T-helper 1 cell treated with Interleukin-12 subunit alpha and Interleukin-12 subunit beta and Interleukin-4 antibody, amounts not matched to agents 30 μg/mL and 1 μg/mL, for 36 hours (primary cell): ENCODE results near the gene USO1.
A peak's percentile ranks its signal among the peaks of the same experiment; 100 is the strongest.
"Not testable (repeated sequence)": the region's sequence is repeated elsewhere in the genome, so short reads cannot be mapped to it uniquely, and the experiment has no call there.

Experiments
- H3K27ac Mint-ChIP-seq: one replicate; pipeline ENCODE4 v1.8.0; 2021; ENCODE audit warnings: mild to moderate bottlenecking, mixed read lengths
- H3K27me3 Mint-ChIP-seq: one replicate; pipeline ENCODE4 v1.8.0; 2021; ENCODE audit warnings: low read depth, mixed read lengths
- H3K36me3 Mint-ChIP-seq: one replicate; pipeline ENCODE4 v1.8.0; 2021; ENCODE audit warnings: low read depth, mixed read lengths
- H3K4me1 Mint-ChIP-seq: one replicate; pipeline ENCODE4 v1.8.0; 2021; ENCODE audit warnings: low read depth, mixed read lengths
- H3K4me3 Mint-ChIP-seq: one replicate; pipeline ENCODE4 v1.8.0; 2021; ENCODE audit warnings: mild to moderate bottlenecking, moderate library complexity, mixed read lengths
- H3K9me3 Mint-ChIP-seq: one replicate; pipeline ENCODE4 v1.8.0; 2021; ENCODE audit warnings: mixed read lengths

Gene USO1, protein sequence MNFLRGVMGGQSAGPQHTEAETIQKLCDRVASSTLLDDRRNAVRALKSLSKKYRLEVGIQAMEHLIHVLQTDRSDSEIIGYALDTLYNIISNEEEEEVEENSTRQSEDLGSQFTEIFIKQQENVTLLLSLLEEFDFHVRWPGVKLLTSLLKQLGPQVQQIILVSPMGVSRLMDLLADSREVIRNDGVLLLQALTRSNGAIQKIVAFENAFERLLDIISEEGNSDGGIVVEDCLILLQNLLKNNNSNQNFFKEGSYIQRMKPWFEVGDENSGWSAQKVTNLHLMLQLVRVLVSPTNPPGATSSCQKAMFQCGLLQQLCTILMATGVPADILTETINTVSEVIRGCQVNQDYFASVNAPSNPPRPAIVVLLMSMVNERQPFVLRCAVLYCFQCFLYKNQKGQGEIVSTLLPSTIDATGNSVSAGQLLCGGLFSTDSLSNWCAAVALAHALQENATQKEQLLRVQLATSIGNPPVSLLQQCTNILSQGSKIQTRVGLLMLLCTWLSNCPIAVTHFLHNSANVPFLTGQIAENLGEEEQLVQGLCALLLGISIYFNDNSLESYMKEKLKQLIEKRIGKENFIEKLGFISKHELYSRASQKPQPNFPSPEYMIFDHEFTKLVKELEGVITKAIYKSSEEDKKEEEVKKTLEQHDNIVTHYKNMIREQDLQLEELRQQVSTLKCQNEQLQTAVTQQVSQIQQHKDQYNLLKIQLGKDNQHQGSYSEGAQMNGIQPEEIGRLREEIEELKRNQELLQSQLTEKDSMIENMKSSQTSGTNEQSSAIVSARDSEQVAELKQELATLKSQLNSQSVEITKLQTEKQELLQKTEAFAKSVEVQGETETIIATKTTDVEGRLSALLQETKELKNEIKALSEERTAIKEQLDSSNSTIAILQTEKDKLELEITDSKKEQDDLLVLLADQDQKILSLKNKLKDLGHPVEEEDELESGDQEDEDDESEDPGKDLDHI

DNA sequence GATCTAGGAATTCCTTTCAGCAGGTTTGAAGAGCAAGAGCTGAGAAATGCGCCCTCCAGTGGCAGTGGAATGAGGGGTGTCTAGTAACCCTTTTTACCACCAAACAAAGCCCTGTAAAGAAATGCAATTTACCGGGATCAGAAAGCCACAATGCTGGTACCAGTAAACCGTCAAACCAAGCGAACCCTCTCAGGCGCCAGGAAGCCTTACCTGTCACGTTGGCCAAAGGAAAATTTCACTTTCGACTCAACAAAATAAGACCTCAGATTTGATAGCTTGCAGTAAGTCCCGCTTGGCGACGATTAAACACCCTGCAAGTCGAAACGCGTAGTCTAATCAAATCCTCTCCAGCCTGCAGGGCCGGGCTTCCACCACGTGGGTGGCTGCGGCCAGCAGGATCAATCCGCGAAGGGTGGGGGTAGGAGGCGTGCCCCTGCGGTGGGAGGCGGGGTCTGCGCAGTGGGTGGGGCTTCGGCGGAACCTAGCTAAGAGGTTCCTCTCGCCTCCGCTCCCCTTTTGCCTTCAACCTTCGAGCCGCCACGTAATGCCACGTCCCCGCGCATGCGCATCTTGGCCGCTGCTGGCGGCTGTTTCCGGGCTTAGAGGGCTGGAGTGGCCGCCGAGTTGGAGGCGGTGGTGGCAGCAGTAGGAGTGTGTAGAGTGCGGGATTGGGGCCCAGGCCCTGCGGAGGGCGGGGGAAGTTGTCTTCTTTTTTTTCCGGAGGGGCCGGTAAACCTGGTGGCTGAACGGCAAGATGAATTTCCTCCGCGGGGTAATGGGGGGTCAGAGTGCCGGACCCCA is at the start of gene USO1:
Gene USO1, plus strand, starts transcription at position 512 of the 801 bp plus-strand sequence. Its CDS starts 243 bp downstream, at position 755.
- no peaks in the 10 kb centered on the region for H3K9me3 Mint-ChIP-seq
- H3K4me3 Mint-ChIP-seq = peak within 1 kb of the TSS; percentile 97
- H3K27me3 Mint-ChIP-seq = no peaks in the 10 kb centered on the region
- H3K27ac Mint-ChIP-seq = peak within 1 kb of the TSS; percentile 98
- peaks cover 6% of the 10 kb centered on the region for H3K36me3 Mint-ChIP-seq
- peaks cover 43% of the 10 kb centered on the region for H3K4me1 Mint-ChIP-seq

DNA sequence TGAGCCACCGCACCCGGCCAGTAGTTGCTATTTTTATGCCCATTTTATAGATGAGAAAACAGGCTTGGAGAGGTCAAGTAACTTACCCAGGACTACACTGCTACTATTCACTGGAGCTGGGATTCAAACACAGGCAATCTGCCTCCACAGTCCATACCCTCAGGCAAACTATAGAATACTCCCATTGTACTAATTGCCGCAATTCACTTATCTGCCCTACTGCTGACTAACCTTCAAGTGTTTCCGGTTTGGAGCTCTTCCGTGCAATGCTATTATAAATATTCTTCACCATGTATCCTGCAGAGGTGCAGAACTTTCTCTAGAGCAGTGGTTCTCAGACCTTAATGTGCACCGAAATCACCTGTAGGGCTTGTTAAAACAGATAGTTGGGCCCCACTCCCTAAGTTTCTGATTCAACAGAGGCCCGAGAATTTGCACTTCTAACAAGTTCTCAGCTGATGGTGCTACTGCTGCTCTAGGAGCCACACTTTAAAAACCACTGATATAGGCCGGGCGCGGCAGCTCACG is 49.3 kb upstream of the USO1 start:
- no peaks in the 10 kb centered on the region for H3K9me3 Mint-ChIP-seq
- peaks cover 19% of the 10 kb centered on the region for H3K4me1 Mint-ChIP-seq

DNA sequence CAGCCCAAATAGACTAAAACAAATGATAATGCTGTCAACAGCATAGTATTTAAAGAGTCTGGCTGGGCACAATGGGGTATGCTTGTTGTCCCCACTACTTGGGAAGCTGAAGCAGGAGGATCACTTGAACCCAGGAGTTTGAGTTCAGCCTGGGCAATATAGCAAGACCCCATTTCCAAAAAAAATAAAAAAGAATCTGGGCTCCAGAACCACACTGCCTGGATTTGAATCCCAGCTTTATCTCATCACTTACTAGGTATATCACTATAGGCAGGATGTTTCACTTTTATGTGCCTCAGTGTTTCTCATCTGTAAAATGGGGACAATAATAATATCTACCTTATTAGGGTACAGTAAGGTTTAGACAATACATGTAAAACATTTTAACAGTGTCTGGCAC is 45.9 kb upstream of the USO1 start:
- no peak overlapping the region for H3K27ac Mint-ChIP-seq
- peaks cover 15% of the 10 kb centered on the region for H3K4me1 Mint-ChIP-seq
- H3K36me3 Mint-ChIP-seq = peaks cover 1% of the 10 kb centered on the region

More for the DNA sequence above, 49.3 kb upstream of the USO1 start:
- peaks cover 5% of the 10 kb centered on the region for H3K36me3 Mint-ChIP-seq
- no peaks in the 10 kb centered on the region for H3K27me3 Mint-ChIP-seq
- no peak overlapping the region for H3K27ac Mint-ChIP-seq
- no peak overlapping the region for H3K4me3 Mint-ChIP-seq

GRCh38 chr4:75678965-75679364 is 45.4 kb upstream of the USO1 start:
- Mint-ChIP-seq H3K4me3 (no peak overlapping the region), H3K4me1 (peaks cover 15% of the 10 kb centered on the region), H3K27me3 (no peaks in the 10 kb centered on the region), H3K9me3 (no peaks in the 10 kb centered on the region), H3K27ac (no peak overlapping the region), H3K36me3 (peaks cover 1% of the 10 kb centered on the region)

More for the DNA sequence above, 45.9 kb upstream of the USO1 start:
- Mint-ChIP-seq H3K9me3 (no peaks in the 10 kb centered on the region), H3K27me3 (no peaks in the 10 kb centered on the region), H3K4me3 (no peak overlapping the region)

DNA sequence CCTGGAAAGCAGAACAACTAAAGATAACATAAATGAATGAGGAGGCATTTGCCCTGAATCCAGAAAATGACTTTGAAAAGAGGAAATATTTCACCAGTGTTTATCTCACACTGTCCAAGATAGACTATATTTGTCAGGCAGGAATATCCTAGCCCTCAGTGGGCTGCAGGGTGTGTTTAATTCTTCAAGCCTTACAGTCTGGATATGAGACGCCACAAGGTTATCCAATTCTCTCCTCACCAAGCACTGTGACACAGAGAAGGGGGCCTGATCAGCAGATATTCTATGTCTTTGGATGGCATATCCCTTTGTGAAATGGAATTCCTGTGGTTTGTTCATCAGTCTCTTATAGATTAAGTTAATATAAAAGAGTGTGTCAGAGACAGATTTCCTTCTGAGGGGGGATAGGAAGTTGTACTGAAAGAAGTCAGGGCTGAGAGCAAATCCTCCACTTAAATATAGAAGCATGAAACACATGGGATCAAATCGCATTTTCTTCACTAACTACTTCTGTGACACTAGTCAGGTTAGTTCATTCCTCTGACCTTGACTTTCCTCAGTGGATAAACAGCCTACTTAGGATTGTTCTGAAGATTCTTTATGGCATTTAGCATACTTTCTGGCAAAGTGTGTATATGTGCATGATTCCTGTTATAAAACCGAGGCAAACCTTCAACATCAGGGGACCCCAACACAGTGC is 44.4 kb upstream of the USO1 start:
- H3K9me3 Mint-ChIP-seq = no peaks in the 10 kb centered on the region
- H3K27ac Mint-ChIP-seq = no peak overlapping the region

DNA sequence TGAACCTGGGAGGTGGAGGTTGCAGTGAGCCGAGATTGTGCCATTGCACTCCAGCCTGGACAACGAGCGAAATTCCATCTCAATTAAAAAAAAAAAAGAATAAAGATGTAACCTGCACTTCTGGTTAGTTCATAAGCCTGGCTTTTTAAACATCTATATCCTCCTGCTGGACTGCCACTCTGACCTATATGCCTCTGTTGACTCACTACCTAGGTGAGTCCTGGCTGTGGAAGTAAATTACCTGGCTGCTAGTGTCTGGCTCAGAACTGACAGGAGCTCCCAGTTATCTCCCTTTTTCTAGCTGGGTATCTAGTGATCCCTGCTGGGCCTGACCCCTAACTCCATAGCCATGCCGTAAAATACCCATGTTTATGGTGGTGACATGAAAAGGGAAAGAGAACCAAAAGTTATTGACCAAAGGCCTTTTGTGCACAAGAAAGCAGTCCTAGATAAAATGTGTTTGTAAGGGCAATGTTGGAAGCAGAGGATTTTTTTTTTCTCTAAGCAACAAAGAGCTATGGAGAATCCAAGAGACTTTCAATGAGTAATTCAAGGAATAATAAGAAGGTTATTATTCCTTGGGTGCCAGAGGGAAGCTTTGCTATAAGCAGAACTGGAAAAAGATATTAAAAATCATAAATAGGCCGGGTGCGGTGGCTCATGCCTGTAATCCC is 40.8 kb upstream of the USO1 start:
- Mint-ChIP-seq H3K9me3 (peaks cover 8% of the 10 kb centered on the region), H3K27me3 (no peaks in the 10 kb centered on the region), H3K27ac (no peak overlapping the region), H3K36me3 (peaks cover 7% of the 10 kb centered on the region), H3K4me3 (no peak overlapping the region), H3K4me1 (peaks cover 24% of the 10 kb centered on the region)

More for the DNA sequence above, 44.4 kb upstream of the USO1 start:
- H3K4me3 Mint-ChIP-seq = no peak overlapping the region
- no peaks in the 10 kb centered on the region for H3K27me3 Mint-ChIP-seq
- H3K36me3 Mint-ChIP-seq = peaks cover 1% of the 10 kb centered on the region
- peaks cover 13% of the 10 kb centered on the region for H3K4me1 Mint-ChIP-seq

GRCh38 chr4:75685546-75686189 is 38.7 kb upstream of the USO1 start:
- peaks cover 7% of the 10 kb centered on the region for H3K36me3 Mint-ChIP-seq
- peaks cover 8% of the 10 kb centered on the region for H3K9me3 Mint-ChIP-seq
- H3K27me3 Mint-ChIP-seq = no peaks in the 10 kb centered on the region
- H3K4me3 Mint-ChIP-seq = no peak overlapping the region
- no peak overlapping the region for H3K27ac Mint-ChIP-seq
- peaks cover 24% of the 10 kb centered on the region for H3K4me1 Mint-ChIP-seq

DNA sequence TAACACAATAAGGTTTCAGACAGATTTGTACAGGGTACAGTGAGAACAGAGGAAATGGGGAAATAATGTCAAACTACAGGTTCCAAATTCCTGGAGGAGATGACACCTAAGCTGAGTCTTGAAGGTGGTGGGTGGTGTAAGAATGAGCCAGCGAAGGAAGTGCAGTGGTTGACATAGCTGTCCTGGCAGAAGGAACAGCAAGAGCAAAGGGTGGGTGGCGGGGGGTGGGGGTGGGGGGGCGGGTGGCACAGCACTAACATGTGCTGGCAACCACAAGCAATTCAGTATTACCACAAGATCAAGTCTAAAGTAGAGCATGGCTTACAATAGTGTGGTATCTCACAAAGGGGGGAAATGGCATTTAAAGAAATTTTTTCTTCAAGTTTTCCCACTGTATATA is 38.0 kb upstream of the USO1 start:
- Mint-ChIP-seq H3K27me3 (no peaks in the 10 kb centered on the region), H3K27ac (no peak overlapping the region), H3K36me3 (peaks cover 7% of the 10 kb centered on the region), H3K4me3 (no peak overlapping the region), H3K9me3 (peaks cover 8% of the 10 kb centered on the region), H3K4me1 (peaks cover 24% of the 10 kb centered on the region)

DNA sequence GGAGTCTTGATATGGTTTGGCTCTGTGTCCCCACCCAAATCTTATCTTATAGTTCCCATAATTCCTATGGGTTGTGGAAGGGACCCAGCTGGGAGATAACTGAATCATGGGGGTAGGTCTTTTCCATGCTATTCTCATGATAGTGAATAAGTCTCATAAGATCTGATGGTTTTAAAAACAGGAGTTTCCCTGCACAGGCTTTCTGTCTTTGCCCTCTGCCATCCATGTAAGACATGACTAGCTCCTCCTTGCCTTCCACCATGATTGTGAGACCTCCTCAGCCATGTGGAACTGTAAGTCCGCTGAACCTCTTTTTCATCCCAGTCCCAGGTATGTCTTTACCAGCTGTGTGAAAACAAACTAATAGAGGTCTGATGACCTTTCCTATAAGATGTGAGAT is 37.3 kb upstream of the USO1 start:
- H3K27ac Mint-ChIP-seq, H3K27me3 Mint-ChIP-seq, H3K4me3 Mint-ChIP-seq, H3K36me3 Mint-ChIP-seq, H3K9me3 Mint-ChIP-seq: not testable (repeated sequence)
- peaks cover 22% of the 10 kb centered on the region for H3K4me1 Mint-ChIP-seq

DNA sequence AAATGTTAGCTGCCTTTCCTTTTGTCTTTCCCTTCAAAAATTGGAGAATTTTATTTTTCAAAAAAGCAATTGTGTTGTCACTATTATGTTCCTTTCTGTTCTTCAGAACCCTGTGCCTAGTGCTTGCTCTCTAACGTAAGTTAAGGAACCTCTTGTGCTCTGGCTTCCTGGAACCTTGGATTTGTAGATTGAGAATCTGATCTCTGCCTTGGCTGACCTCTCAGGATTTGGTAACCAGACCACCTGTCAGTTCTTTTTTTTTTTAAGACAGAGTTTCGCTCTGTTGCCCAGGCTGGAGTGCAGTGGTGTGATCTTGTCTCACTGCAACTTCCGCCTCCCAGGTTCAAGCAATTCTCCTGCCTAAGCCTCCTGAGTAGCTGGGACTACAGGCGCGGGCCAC is 32.3 kb upstream of the USO1 start:
- not testable (repeated sequence) for H3K9me3 Mint-ChIP-seq, H3K4me1 Mint-ChIP-seq, H3K36me3 Mint-ChIP-seq, H3K4me3 Mint-ChIP-seq, H3K27me3 Mint-ChIP-seq, H3K27ac Mint-ChIP-seq

GRCh38 chr4:75696071-75696470 is 28.3 kb upstream of the USO1 start:
- peaks cover 7% of the 10 kb centered on the region for H3K36me3 Mint-ChIP-seq
- no peaks in the 10 kb centered on the region for H3K27me3 Mint-ChIP-seq
- H3K4me1 Mint-ChIP-seq = peaks cover 15% of the 10 kb centered on the region
- H3K27ac Mint-ChIP-seq = no peak overlapping the region
- no peaks in the 10 kb centered on the region for H3K9me3 Mint-ChIP-seq
- no peak overlapping the region for H3K4me3 Mint-ChIP-seq

- Mint-ChIP-seq H3K9me3 (no peaks in the 10 kb centered on the region), H3K27me3 (no peaks in the 10 kb centered on the region), H3K27ac (no peak overlapping the region), H3K36me3 (peaks cover 7% of the 10 kb centered on the region), H3K4me1 (peaks cover 15% of the 10 kb centered on the region), H3K4me3 (no peak overlapping the region)
These were observed 27.8 kb upstream of the USO1 start for GRCh38 chr4:75696581-75696980.
